Fibroblast of pulmonary artery (primary cell): ENCODE data around the gene ANO6.

Experiments used
- DNase-seq: peaks from one replicate; pipeline ENCODE4 v3.0.0-alpha.2; 2010; ENCODE audit warnings: low read depth
- H3K4me3 ChIP-seq: replicated peaks from 2 replicates; pipeline ENCODE4 v1.5.1; 2011; ENCODE audit warnings: low read depth, mild to moderate bottlenecking, control low read depth, low read length, moderate library complexity
- TF ChIP-seq, protein P1 (sequence below): IDR thresholded peaks from 2 replicates; pipeline ENCODE4 v1.5.1; 2011; ENCODE audit warnings: mild to moderate bottlenecking, control low read depth, low read length, inconsistent platforms; ENCODE audit errors: missing control alignments

Gene ANO6

DNA sequence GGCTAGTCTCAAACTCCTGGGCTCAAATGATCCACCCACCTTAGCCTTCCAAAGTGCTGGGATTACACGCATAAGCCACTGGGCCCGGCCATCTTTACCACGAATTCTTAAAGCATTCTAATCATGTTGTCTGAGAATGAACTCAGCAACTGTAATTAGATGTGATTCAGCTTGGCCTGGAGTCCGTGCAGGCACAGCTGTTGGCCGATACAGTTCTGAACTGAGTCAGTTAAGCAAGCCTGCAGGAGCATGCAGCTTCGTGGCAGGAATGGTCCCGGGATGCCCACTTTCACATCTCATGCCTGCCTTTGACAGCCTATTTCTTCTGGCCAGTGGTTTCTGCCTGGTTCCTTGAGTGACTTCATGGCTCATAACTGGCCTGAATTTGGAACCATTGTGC is 194.1 kb downstream of the ANO6 start:
- peak; percentile 13 for DNase-seq
- TF ChIP-seq, protein P1, sequence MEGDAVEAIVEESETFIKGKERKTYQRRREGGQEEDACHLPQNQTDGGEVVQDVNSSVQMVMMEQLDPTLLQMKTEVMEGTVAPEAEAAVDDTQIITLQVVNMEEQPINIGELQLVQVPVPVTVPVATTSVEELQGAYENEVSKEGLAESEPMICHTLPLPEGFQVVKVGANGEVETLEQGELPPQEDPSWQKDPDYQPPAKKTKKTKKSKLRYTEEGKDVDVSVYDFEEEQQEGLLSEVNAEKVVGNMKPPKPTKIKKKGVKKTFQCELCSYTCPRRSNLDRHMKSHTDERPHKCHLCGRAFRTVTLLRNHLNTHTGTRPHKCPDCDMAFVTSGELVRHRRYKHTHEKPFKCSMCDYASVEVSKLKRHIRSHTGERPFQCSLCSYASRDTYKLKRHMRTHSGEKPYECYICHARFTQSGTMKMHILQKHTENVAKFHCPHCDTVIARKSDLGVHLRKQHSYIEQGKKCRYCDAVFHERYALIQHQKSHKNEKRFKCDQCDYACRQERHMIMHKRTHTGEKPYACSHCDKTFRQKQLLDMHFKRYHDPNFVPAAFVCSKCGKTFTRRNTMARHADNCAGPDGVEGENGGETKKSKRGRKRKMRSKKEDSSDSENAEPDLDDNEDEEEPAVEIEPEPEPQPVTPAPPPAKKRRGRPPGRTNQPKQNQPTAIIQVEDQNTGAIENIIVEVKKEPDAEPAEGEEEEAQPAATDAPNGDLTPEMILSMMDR = no peak
- H3K4me3 ChIP-seq = no peak overlapping the region

DNA sequence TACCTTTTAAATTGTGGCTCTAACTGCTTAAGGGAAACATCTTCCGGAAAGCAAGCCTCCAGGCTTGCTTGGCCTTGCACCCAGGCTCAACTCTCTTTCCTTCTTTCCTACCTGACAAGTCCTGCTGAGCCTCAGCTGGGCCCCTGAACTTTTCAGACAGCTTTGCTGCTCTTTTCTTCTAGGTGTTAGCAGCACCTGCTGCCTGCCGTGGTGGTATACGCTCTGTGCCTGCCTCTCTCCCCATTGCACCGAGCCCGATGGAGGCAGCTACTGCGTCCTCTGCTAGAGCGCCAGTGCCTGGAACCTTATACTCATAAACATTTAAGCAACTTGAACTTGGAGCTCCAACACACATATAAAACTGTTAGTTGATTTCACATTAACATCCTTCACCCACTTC is 195.7 kb downstream of the ANO6 start:
- no peak for DNase-seq
- no peak overlapping the region for H3K4me3 ChIP-seq
- TF ChIP-seq, protein P1 = no peak

DNA sequence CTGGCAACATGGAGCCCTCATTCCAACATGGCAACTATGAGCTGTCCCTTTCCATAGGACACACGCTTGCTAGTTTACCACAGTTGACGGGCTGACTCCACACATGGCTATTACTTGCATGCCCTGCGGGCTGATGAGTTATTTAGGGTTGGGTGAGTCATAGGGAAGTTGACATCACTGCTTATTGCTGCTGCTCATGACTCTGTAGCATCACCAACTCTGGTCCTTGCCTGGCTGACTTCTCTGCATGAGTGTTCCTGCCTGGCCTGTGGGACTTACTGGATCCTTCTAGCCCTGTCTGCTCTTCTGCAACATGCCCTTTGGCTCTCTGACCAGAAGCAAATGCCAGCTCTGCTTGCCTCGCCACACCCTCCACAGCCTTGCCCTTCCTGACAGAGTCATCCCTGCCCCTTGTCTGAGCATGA is 199.5 kb downstream of the ANO6 start:
- H3K4me3 ChIP-seq = no peak overlapping the region
- DNase-seq = peak; percentile 94
- TF ChIP-seq, protein P1 = no peak

DNA sequence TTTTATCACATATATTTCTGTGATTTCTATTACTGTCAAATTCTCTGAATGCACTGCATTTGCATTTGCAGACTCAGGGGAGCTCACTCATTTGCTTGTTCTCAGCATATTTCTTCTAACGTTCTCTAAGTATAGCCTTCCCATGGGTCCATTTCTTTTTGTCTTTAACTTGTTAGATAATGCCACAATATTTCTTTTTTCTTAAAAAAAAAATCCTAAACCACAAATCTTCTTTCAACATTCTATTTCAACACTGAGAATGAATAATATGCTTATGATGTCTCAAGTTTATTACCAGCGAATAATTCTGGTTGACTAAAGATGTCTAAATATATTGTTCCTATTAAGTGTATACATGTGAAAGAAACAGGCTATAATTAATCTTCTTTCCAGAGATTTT is 200.2 kb downstream of the ANO6 start:
- H3K4me3 ChIP-seq = no peak overlapping the region
- TF ChIP-seq, protein P1 = no peak
- DNase-seq = no peak

DNA sequence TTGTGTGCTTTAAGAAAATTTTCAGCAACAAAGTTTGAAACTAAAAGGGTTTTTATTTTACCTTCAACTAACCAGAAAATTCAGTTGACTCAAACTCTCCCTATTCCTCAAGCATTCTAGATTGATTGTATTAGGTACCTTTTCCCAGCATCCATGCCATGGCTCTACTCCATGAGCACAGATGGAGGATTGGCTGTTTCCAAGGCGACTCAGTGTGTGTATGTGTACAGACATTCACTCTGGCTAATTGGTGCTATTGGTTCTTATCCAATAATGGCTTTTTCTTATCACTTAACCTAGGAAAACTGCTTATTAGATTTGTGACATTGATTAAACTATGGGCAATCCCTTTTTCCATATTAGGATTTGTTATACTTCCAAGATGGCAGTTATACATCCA is 202.6 kb downstream of the ANO6 start:
- TF ChIP-seq, protein P1 = no peak
- no peak overlapping the region for H3K4me3 ChIP-seq
- no peak for DNase-seq

DNA sequence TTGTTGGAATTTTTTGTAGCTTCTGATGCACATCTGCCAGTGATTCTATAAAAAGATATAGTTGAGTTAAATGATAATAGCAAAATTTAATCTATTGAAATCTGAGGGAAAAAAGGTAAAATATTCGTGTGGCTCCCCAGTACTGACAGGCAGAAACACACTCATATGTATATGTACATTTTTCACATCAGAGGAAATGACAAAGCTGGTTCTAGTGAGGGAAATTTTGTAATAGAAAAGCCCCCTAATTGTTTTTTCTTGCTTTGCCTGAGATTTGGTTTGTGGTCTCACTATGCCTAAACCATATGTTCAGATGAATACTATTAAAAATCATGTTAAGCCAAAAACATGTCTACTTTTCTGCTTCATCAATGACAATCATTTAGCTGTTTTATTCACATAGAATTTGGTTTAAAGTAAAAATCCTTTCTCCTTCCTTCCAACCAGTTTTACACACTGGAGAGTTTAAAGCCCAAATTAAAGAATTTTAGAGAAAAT is 203.5 kb downstream of the ANO6 start:
- no peak for DNase-seq
- H3K4me3 ChIP-seq = no peak overlapping the region
- TF ChIP-seq, protein P1 = no peak

DNA sequence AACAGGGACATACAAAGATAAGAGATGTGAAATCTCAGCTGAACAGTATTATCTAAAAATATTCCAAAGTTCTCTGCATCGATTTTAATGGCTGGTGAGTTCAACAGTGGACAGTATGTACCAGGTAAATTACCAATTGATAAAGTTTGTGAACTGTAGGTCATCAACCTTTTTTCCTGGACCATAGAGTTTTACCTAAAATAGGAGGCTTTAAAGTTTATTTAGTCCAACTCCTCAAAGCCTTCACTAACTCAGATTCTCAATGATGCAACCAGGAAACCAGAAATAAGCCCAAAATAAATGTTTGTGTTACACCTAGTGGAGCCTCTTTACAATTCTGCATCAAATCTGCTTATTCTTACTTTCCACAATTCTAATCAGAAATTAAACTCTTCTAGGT is 205.8 kb downstream of the ANO6 start:
- TF ChIP-seq, protein P1 = no peak
- DNase-seq = no peak
- no peak overlapping the region for H3K4me3 ChIP-seq
